ENCODE results near the gene CCNI.

DNA sequence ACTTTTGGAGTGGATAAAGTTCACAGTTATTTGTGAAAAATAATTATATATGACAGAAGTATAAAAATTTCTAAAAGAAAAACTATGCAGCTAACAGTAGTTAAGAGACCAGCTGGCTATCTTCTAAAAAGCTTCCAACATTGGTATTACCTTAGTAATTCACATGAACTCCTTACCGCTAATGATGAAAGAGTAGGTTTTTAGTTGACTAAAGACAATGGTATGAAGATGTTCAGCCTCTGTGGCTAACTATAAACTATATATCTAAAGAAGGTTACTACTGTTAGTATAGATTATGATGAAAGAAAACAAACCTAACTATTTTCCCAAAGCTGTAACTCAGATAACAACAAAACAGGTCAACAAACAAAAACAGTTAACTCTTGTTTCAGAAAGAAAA lies 10.4 kb downstream of the CCNI start:
- no peak for TF ChIP-seq POLR2A (IDR thresholded peaks at IDR 0.05; ENCODE audit: low read depth, low read length)
- TF ChIP-seq SPI1 (IDR thresholded peaks at IDR 0.05; ENCODE audit: low read depth, low read length) = no peak
